Trophoblast cell (in vitro differentiated cells and primary cell): ENCODE measurements around the gene ZNF474. TPM values are rescaled to one million over a fixed set of nuclear protein-coding genes. Genes with fewer than 3 reads are reported as not detected.
A peak's percentile ranks its signal among the peaks of the same experiment; 100 is the strongest.

ENCODE experiments used
- DNase-seq, 2 donors: peaks; one replicate each; pipeline ENCODE4 v3.0.0-alpha.2; 2016
- H2AFZ ChIP-seq: 2 replicates; pipeline ENCODE4 v1.6.1; 2013; ENCODE audit warnings: low read length, moderate library complexity, mild to moderate bottlenecking; ENCODE audit not compliant: insufficient read depth, poor library complexity
- H2AK5ac ChIP-seq: 2 replicates; pipeline ENCODE4 v1.6.1; 2013; ENCODE audit warnings: mild to moderate bottlenecking, low read length
- H2BK120ac ChIP-seq: 2 replicates; pipeline ENCODE4 v1.6.1; 2013; ENCODE audit warnings: low read length, mild to moderate bottlenecking, moderate library complexity; ENCODE audit not compliant: insufficient read depth, poor library complexity
- H2BK12ac ChIP-seq: 2 replicates; pipeline ENCODE4 v1.6.1; 2013; ENCODE audit warnings: mild to moderate bottlenecking, low read length, moderate library complexity
- H2BK5ac ChIP-seq: 2 replicates; pipeline ENCODE4 v1.6.1; 2013; ENCODE audit warnings: low read length, low read depth, moderate library complexity, mild to moderate bottlenecking; ENCODE audit not compliant: poor library complexity
- H3K14ac ChIP-seq: 2 replicates; pipeline ENCODE4 v1.6.1; 2013; ENCODE audit warnings: mild to moderate bottlenecking, low read length
- H3K18ac ChIP-seq: 2 replicates; pipeline ENCODE4 v1.6.1; 2013; ENCODE audit warnings: mild to moderate bottlenecking, low read length
- H3K23ac ChIP-seq: 2 replicates; pipeline ENCODE4 v1.6.1; 2013; ENCODE audit warnings: low read length
- H3K27ac ChIP-seq: 2 replicates; pipeline ENCODE4 v1.5.1; 2013; ENCODE audit warnings: low read depth, mild to moderate bottlenecking, inconsistent platforms, low read length, moderate library complexity
- H3K27me3 ChIP-seq: 2 replicates; pipeline ENCODE4 v1.6.1; 2013; ENCODE audit warnings: inconsistent platforms, mild to moderate bottlenecking, low read length, moderate library complexity; ENCODE audit not compliant: insufficient read depth
- H3K36me3 ChIP-seq, 2 experiments: 1 replicate in 1 of 2; 2 replicates in 1 of 2; pipeline ENCODE4 v1.6.1; 2013; ENCODE audit warnings: low read length in 2 of 2, mild to moderate bottlenecking in 2 of 2, moderate library complexity in 1 of 2; ENCODE audit not compliant: insufficient read depth in 2 of 2, control insufficient read depth in 1 of 2
- H3K4ac ChIP-seq: 2 replicates; pipeline ENCODE4 v1.6.1; 2013; ENCODE audit warnings: low read depth, mild to moderate bottlenecking, low read length, moderate library complexity
- H3K4me1 ChIP-seq, 2 experiments: 1 replicate in 1 of 2; 2 replicates in 1 of 2; pipeline ENCODE4 v1.6.1; 2013; ENCODE audit warnings: low read length in 2 of 2, mild to moderate bottlenecking in 2 of 2, moderate library complexity in 1 of 2; ENCODE audit not compliant: insufficient read depth in 2 of 2, control insufficient read depth in 1 of 2
- H3K4me2 ChIP-seq: 2 replicates; pipeline ENCODE4 v1.6.1; 2013; ENCODE audit warnings: inconsistent platforms, mild to moderate bottlenecking, low read length, moderate library complexity
- H3K4me3 ChIP-seq: 2 replicates; pipeline ENCODE4 v1.5.1; 2013; ENCODE audit warnings: mild to moderate bottlenecking, low read depth, low read length, inconsistent platforms
- H3K79me1 ChIP-seq: one replicate; pipeline ENCODE4 v1.6.1; 2013; ENCODE audit warnings: low read length
- H3K79me2 ChIP-seq: 2 replicates; pipeline ENCODE4 v1.6.1; 2013; ENCODE audit warnings: low read length, mild to moderate bottlenecking; ENCODE audit not compliant: control insufficient read depth, insufficient read depth, poor library complexity
- H3K9ac ChIP-seq: 2 replicates; pipeline ENCODE4 v1.6.1; 2013; ENCODE audit warnings: mild to moderate bottlenecking, low read length
- H3K9me3 ChIP-seq: 2 replicates; pipeline ENCODE4 v1.6.1; 2013; ENCODE audit warnings: low read depth, mild to moderate bottlenecking, control low read depth, inconsistent platforms, low read length; ENCODE audit not compliant: insufficient read depth
- H4K12ac ChIP-seq: 2 replicates; pipeline ENCODE4 v1.6.1; 2013; ENCODE audit warnings: low read depth, mild to moderate bottlenecking, low read length, moderate library complexity
- H4K8ac ChIP-seq: 2 replicates; pipeline ENCODE4 v1.6.1; 2013; ENCODE audit warnings: low read depth, mild to moderate bottlenecking, low read length, moderate library complexity
- H4K91ac ChIP-seq: one replicate; pipeline ENCODE4 v1.6.1; 2013; ENCODE audit warnings: low read depth, mild to moderate bottlenecking, low read length, moderate library complexity
- WGBS: extraction: QIAGEN DNeasy Blood & Tissue Kit; methylation state at CpG from one replicate; pipeline ENCODE4 v1.1.7; 2013; ENCODE audit warnings: missing lambda C conversion rate; ENCODE audit not compliant: insufficient read length, insufficient coverage; ENCODE audit errors: extremely low coverage; 5-methylcytosine and 5-hydroxymethylcytosine counted together
- polyA plus RNA-seq: library from polyadenylated mRNA; stranded (reverse); fragments of 200-250 nt; gene quantifications from 2 replicates; pipeline ENCODE4 v1.2.3, GENCODE V29; 2013

The ZNF474 gene
- 0.08 and 0.14 TPM in 2 replicates for polyA plus RNA-seq

DNA sequence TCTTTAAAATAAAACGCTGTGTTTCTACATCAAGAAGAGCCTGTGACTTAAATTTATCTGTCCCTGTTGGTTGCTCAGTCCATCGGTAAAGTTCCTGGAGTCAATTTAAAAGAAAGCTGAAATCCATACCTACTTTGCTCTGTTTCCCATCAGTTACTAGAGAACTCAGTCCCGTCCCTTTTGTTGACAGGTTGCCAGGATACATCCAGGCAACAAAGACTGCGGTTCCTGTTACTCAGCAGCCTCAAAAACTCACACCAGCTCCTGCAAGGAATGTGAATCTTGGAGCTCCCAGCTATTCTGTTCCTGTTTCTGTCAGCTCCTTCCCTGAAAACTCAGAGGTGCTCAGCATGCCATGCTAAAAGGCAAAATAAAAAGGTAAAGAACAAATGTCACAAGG lies at the start of gene ZNF474:
Gene ZNF474 (plus strand): TSS at position 241 of the 400 bp plus-strand sequence. CDS start 22,445 bp downstream, outside the sequence.
- peak within 1 kb of the TSS; percentile 44 for H2BK120ac ChIP-seq
- H2BK12ac ChIP-seq = no peak within 1 kb of the TSS
- no CpG with 5 or more reads among the region's 4 CpGs for WGBS
- H3K27ac ChIP-seq = peak within 1 kb of the TSS; percentile 34
- peaks cover 4 to 7% of the 10 kb centered on the region in 2 experiments for H3K4me1 ChIP-seq
- peak within 1 kb of the TSS; percentile 2 for H2BK5ac ChIP-seq
- no peak within 1 kb of the TSS for H2AK5ac ChIP-seq
- no peak within 1 kb of the TSS for H3K18ac ChIP-seq
- no peak within 1 kb of the TSS for H3K4me3 ChIP-seq
- H3K79me2 ChIP-seq = no peaks in the 10 kb centered on the region
- no peak within 1 kb of the TSS for H3K9ac ChIP-seq
- no peaks in the 10 kb centered on the region for H3K79me1 ChIP-seq
- H2AFZ ChIP-seq = no peak within 1 kb of the TSS
- no peak within 1 kb of the TSS for H3K4me2 ChIP-seq
- no peak within 1 kb of the TSS for H4K91ac ChIP-seq
- H3K14ac ChIP-seq = no peak within 1 kb of the TSS
- DNase-seq = peak; percentile 81 to 88
- H3K23ac ChIP-seq = no peak within 1 kb of the TSS
- H4K8ac ChIP-seq = no peak within 1 kb of the TSS
- no peaks in the 10 kb centered on the region for H3K9me3 ChIP-seq
- no peak within 1 kb of the TSS for H3K4ac ChIP-seq
- H3K27me3 ChIP-seq = no peaks in the 10 kb centered on the region
- no peaks in the 10 kb centered on the region for H3K36me3 ChIP-seq
- no peak within 1 kb of the TSS for H4K12ac ChIP-seq

DNA sequence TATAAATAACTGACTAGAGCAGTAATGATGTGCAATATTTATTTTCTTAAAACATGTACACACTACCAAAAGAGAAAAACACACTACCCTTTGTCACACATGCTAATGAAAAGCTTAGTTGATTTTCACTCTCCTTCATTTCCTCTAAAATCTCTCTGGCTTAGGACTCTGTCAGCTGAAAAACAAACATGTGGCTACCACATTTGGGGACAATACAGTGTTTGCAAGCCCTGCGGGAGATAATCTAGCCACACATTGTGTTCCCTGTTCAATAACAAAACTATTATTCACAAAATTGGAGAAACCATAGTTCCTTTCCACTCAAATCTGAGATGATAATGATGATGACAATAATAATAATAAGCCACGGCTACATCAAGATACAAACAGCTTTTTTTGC lies 47.8 kb upstream of the ZNF474 start:
- Histone ChIP-seq H3K27me3 (no peaks in the 10 kb centered on the region), H2AK5ac (no peak overlapping the region), H3K4me3 (no peak overlapping the region), H4K12ac (no peak overlapping the region), H3K4me2 (no peak overlapping the region), H3K79me1 (peaks cover 4% of the 10 kb centered on the region), H2AFZ (no peak overlapping the region), H3K36me3 (no peaks in the 10 kb centered on the region), H4K91ac (no peak overlapping the region), H3K23ac (no peak overlapping the region), H3K4ac (no peak overlapping the region), H2BK120ac (no peak overlapping the region), H3K9ac (no peak overlapping the region), H3K4me1 (peaks cover 0 to 4% of the 10 kb centered on the region in 2 experiments), H3K27ac (no peak overlapping the region), H3K79me2 (no peaks in the 10 kb centered on the region), H2BK5ac (no peak overlapping the region), H3K9me3 (no peaks in the 10 kb centered on the region), H4K8ac (no peak overlapping the region), H2BK12ac (no peak overlapping the region), H3K14ac (no peak overlapping the region), H3K18ac (no peak overlapping the region)
- no peak for DNase-seq
- no CpG with 5 or more reads among the region's 2 CpGs for WGBS

DNA sequence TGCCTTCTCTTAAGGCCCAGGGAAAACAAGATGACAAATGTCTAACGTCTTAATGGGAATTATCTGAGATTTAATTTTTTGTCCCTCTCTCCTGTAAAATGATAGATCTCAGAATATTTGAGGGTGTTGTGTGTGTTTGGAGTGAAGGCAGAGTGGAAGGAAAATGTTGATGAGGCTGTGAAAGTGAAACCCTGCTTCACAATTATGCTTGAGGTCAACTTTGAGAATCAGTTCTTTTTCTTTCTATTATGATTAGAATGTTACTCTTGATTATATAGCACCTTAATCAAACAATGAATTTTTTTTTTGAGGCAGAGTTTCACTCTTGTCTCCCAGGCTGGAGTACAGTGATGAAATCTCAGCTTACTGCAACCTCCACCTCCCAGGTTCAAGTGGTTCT lies 45.8 kb upstream of the ZNF474 start:
- Histone ChIP-seq H3K79me1 (no peaks in the 10 kb centered on the region), H3K4me1 (no peaks in the 10 kb centered on the region), H3K9ac (no peak overlapping the region), H4K8ac (no peak overlapping the region), H3K4me2 (no peak overlapping the region), H3K4ac (no peak overlapping the region), H2BK5ac (no peak overlapping the region), H3K23ac (no peak overlapping the region), H3K9me3 (no peaks in the 10 kb centered on the region), H2BK12ac (no peak overlapping the region), H4K12ac (no peak overlapping the region), H3K14ac (no peak overlapping the region), H2AFZ (no peak overlapping the region), H3K27ac (no peak overlapping the region), H3K18ac (no peak overlapping the region), H4K91ac (no peak overlapping the region), H3K4me3 (no peak overlapping the region), H3K36me3 (no peaks in the 10 kb centered on the region), H2BK120ac (no peak overlapping the region), H2AK5ac (no peak overlapping the region), H3K79me2 (no peaks in the 10 kb centered on the region), H3K27me3 (no peaks in the 10 kb centered on the region)
- WGBS = no CpG with 5 or more reads among the region's 1 CpG
- DNase-seq = no peak

DNA sequence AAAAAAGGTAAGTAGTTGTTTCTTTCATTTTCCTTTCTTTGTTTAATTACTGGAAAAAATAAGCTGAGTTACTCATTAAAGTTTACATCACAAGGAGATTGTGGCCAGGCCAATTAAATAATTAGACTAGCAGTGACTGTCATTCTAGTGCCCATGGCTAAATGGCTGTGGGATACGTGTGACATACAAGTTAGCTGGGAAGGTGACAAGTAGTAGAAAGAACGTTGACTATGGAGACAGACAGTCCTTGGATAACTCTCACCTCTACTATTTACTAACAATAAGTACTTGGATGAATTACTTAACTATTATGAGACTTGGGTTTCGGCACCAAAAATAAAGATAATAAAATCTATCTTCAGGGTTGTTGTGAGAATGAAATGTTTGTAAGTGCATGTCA lies 44.3 kb upstream of the ZNF474 start:
- Histone ChIP-seq H2BK12ac (no peak overlapping the region), H4K12ac (no peak overlapping the region), H3K36me3 (no peaks in the 10 kb centered on the region), H3K9ac (no peak overlapping the region), H3K14ac (no peak overlapping the region), H2AK5ac (no peak overlapping the region), H2AFZ (no peak overlapping the region), H3K27ac (no peak overlapping the region), H3K4me3 (no peak overlapping the region), H3K4me2 (no peak overlapping the region), H4K8ac (no peak overlapping the region), H3K79me1 (no peaks in the 10 kb centered on the region), H4K91ac (no peak overlapping the region), H3K9me3 (no peaks in the 10 kb centered on the region), H3K18ac (no peak overlapping the region), H2BK120ac (no peak overlapping the region), H3K27me3 (no peaks in the 10 kb centered on the region), H3K4me1 (no peaks in the 10 kb centered on the region), H2BK5ac (no peak overlapping the region), H3K23ac (no peak overlapping the region), H3K79me2 (no peaks in the 10 kb centered on the region), H3K4ac (no peak overlapping the region)
- peak; percentile 53 to 61 for DNase-seq
- WGBS = no CpG with 5 or more reads among the region's 3 CpGs
